K562 (cell line): ENCODE results near the gene PGGHG. TPM values are rescaled to one million over a fixed set of nuclear protein-coding genes. Genes with fewer than 3 reads are reported as not detected.
"Not testable (repeated sequence)": the region's sequence is repeated elsewhere in the genome, so short reads cannot be mapped to it uniquely, and the experiment has no call there.

ENCODE experiments used
- ATAC-seq: fragments of 200-7000 bp; cut with Tn5 transposase; 3 replicates; pipeline ENCODE4 v1.9.1; 2020; ENCODE audit warnings: moderate library complexity
- BruUV-seq: library from RNA; stranded (reverse); fragments of 400-500 nt; replicated peaks from 2 replicates; lab custom pipeline; 2021; lab: Mats Ljungman, UMichigan
- CTCF ChIA-PET: fragments of 300-600 bp; formaldehyde crosslinking; extraction: SDS; loops from one replicate; lab custom pipeline; 2021; ENCODE audit warnings: low intra/inter-chr PET ratio; lab: Yijun Ruan, JAX
- POLR2A ChIA-PET: fragments of 300-600, 350-650 bp; sonication (Branson Sonifier 250); formaldehyde crosslinking; extraction: SDS; loops from one replicate; lab custom pipeline; 2021; ENCODE audit warnings: antibody characterized with exemption, inconsistent platforms; lab: Yijun Ruan, JAX
- DNase-seq, 4 experiments: peaks; one replicate each; pipeline versions ENCODE4 v3.0.0 to v3.0.0-alpha.2; 2011 to 2018; ENCODE audit warnings: low spot score in 3 of 4, mixed read lengths in 3 of 4; ENCODE audit errors: extremely low read depth in 1 of 4
- FAIRE-seq: peaks from 2 replicates; lab custom pipeline; 2011; peaks lifted over from hg19 to GRCh38; lab: Jason Lieb, UNC
- H2AFZ ChIP-seq: 2 replicates; pipeline ENCODE4 v1.6.0; 2011; ENCODE audit warnings: low read depth, low read length, control low read depth, inconsistent platforms
- H3K27ac ChIP-seq: fragments of 200-600 bp; 3 replicates; pipeline ENCODE4 v1.8.0; 2011; ENCODE audit warnings: low read depth, mild to moderate bottlenecking, control low read depth, inconsistent platforms, low read length, moderate library complexity, mixed read lengths; ENCODE audit errors: extremely low read depth
- H3K27me3 ChIP-seq, 2 experiments: fragments of 300-600 bp in 1 of 2; 2 replicates in 1 of 2; 3 replicates in 1 of 2; pipeline versions ENCODE4 v1.6.0 to v1.8.0; 2011; ENCODE audit warnings: inconsistent platforms in 2 of 2, low read length in 2 of 2, mild to moderate bottlenecking in 1 of 2, mixed read lengths in 1 of 2, moderate library complexity in 1 of 2; ENCODE audit not compliant: control insufficient read depth in 2 of 2, insufficient read depth in 2 of 2
- H3K36me3 ChIP-seq: fragments of 300-600 bp; 3 replicates; pipeline ENCODE4 v1.8.0; 2011; ENCODE audit warnings: mild to moderate bottlenecking, low read length, inconsistent platforms; ENCODE audit not compliant: control insufficient read depth, insufficient read depth
- H3K4me1 ChIP-seq, 2 experiments: fragments of 200-600 bp in 1 of 2; replicated peaks in 1 of 2; 2 replicates in 1 of 2; 3 replicates in 1 of 2; pipeline versions ENCODE4 v1.5.1 to v1.8.0; 2011; ENCODE audit warnings: inconsistent platforms in 2 of 2, low read length in 2 of 2, mild to moderate bottlenecking in 1 of 2, mixed read lengths in 1 of 2, moderate library complexity in 1 of 2; ENCODE audit not compliant: control insufficient read depth in 2 of 2, insufficient read depth in 2 of 2
- H3K4me2 ChIP-seq: 2 replicates; pipeline ENCODE4 v1.6.1; 2011; ENCODE audit warnings: low read length, control low read depth, inconsistent platforms, mixed read lengths; ENCODE audit not compliant: insufficient read depth
- H3K4me3 ChIP-seq: fragments of 200-600 bp; sonication (generic), shearing (Covaris generic); 2 replicates; pipeline ENCODE4 v1.5.1; 2016; ENCODE audit warnings: control low read depth, inconsistent platforms
- H3K79me2 ChIP-seq: fragments of 200-600 bp; 3 replicates; pipeline ENCODE4 v1.8.0; 2011; ENCODE audit warnings: low read length, inconsistent platforms; ENCODE audit not compliant: control insufficient read depth, insufficient read depth
- H3K9ac ChIP-seq, 2 experiments: 2 replicates each; pipeline versions ENCODE4 v1.6.0 to v1.6.1; 2011; ENCODE audit warnings: low read depth in 2 of 2, low read length in 2 of 2, control low read depth in 1 of 2, inconsistent platforms in 1 of 2, mild to moderate bottlenecking in 1 of 2, mixed read lengths in 1 of 2; ENCODE audit not compliant: insufficient read depth in 1 of 2
- H3K9me1 ChIP-seq: one replicate; pipeline ENCODE4 v1.6.0; 2011; ENCODE audit warnings: inconsistent platforms, mild to moderate bottlenecking, low read length, moderate library complexity; ENCODE audit not compliant: control insufficient read depth, insufficient read depth
- H3K9me3 ChIP-seq: replicated peaks from 2 replicates; pipeline ENCODE4 v1.5.1; 2011; ENCODE audit warnings: low read depth, low read length, inconsistent platforms; ENCODE audit not compliant: control insufficient read depth, insufficient read depth
- H4K20me1 ChIP-seq: replicated peaks from 2 replicates; pipeline ENCODE4 v1.6.1; 2011; ENCODE audit warnings: low read length, inconsistent platforms, mixed read lengths; ENCODE audit not compliant: control insufficient read depth, insufficient read depth
- TFAP4 ChIP-seq: sonication (generic); formaldehyde crosslinking; IDR thresholded peaks from 2 replicates; pipeline ENCODE4 v1.8.0; 2022; ENCODE audit warnings: missing genetic modification reagents, mild to moderate bottlenecking, moderate library complexity, borderline replicate concordance
- ZBTB7A ChIP-seq: IDR thresholded peaks from 2 replicates; pipeline ENCODE4 v1.6.1; 2011; ENCODE audit warnings: low read depth, mild to moderate bottlenecking, low read length, moderate library complexity, borderline replicate concordance; ENCODE audit not compliant: control insufficient read depth
- WGBS: fragments of 100-300 bp; shearing (Covaris generic); methylation state at CpG from one replicate; pipeline ENCODE4 v1.1.6; 2016; ENCODE audit warnings: low coverage, mixed read lengths; ENCODE audit not compliant: insufficient coverage; ENCODE audit errors: missing lambda C conversion rate; 5-methylcytosine and 5-hydroxymethylcytosine counted together
- in situ Hi-C: fragments of 300-500 bp; cut with MboI; formaldehyde crosslinking; loops from 4 replicates; pipeline ENCODE4 v1.15.0; 2018; ENCODE audit warnings: inconsistent platforms, mixed read lengths
- intact Hi-C: fragments of 100-400 bp; cut with micrococcal nuclease; formaldehyde crosslinking; loops from 2 replicates; pipeline ENCODE4 v1.14.2; 2022
- polyA plus RNA-seq, 8 experiments: library from polyadenylated mRNA; depleted of rRNA in 4 of 8; stranded (reverse) in 5 of 8; unstranded in 3 of 8; fragments of >200 nt; fragmentation: Nextera tagmentation in 2 of 8; fragmentation: Illumina TruSeq in 1 of 8; extraction: Ambion mirVana in 2 of 8; extraction: Trizol in 1 of 8; gene quantifications; 2 replicates each; pipeline versions ENCODE4 v1.2.1 to v1.2.3, GENCODE V29; 2011 to 2014; ENCODE audit warnings: inconsistent platforms in 1 of 8, missing spikeins in 1 of 8
- total RNA-seq, 7 experiments: library from RNA; depleted of rRNA in 6 of 7; stranded (reverse); fragments of >200 nt in 6 of 7; fragmentation: Illumina TruSeq in 2 of 7; extraction: Trizol in 2 of 7; gene quantifications; 2 replicates each; pipeline versions ENCODE4 v1.2.1 to v1.2.3, GENCODE V29; 2011 to 2021; ENCODE audit warnings: low replicate concordance in 1 of 7

Gene PGGHG
- total and polyA plus RNA-seq, 9 of the 15 experiments (the other 6 are each of a cell fraction or from before 2014, with no cell fraction given): 0.38 to 85.1 (median 18.1) TPM

GRCh38 chr11:309979-310572 is 21.1 kb downstream of the PGGHG start:
- POLR2A ChIA-PET: interaction anchor here (0.6 to 1.5 kb wide), 3 partner anchors 8 to 59 kb away, joined by 4 to 9 read pairs (median 6); no protein-coding TSS in a partner anchor

DNA sequence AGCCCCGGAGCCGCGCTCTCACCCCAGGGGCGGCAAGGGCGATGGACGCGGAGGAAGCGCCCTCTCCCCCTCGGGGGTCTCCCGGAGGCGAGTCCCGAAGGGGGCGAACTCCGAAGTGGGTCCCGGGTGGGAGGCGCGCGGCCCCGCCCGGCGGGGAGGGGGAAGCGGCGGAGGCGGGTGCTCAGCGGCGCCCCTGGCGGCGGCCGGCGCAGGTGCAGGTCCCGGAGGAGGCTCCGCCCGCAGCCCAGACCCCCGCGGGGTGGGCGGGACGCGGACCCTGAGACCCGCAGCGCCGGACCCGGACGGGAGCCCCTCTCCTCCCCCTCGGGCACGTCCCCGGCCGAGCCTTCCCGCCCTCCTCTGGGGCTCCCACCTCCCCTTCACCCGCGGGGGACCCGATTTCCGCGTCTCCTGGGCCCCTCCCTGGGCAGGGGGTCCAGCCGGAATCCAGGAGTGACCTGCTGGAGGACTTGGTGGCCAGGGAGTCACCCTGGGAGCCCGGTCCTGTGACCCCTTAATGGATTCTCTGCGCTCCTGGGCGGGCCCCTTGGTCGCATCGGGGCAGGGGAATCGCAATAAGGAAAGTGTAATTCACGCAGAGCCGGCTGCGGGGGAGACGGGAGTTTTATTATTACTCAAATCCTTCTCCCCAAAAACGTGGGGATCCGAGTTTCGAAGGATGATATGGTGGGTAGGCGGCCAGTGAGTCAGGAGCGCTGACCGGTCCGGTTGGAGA is 22.3 kb downstream of the PGGHG start:
- peak; percentile 47 for ATAC-seq
- H3K4me1 ChIP-seq: peaks cover 27 to 53% of the 10 kb centered on the region in 2 experiments

More at GRCh38 chr11:309979-310572, 21.1 kb downstream of the PGGHG start:
- Histone ChIP-seq H3K79me2 (peaks cover 56% of the 10 kb centered on the region), H3K4me1 (peaks cover 38 to 43% of the 10 kb centered on the region in 2 experiments), H3K4me3 (peak overlapping the region; percentile 45), H3K9ac (peak overlapping the region; percentile 65 to 90), H3K27ac (peak overlapping the region; percentile 67; the same call in 2 of the 3 replicates), H3K4me2 (peak overlapping the region; percentile 74)
- intact Hi-C loops: loop anchor here (5.0 kb wide), 1 partner anchor 43 kb away; no protein-coding TSS in a partner anchor
- H3K36me3 ChIP-seq, DNase-seq, BruUV-seq, FAIRE-seq, H4K20me1 ChIP-seq, CTCF ChIA-PET, H3K9me1 ChIP-seq, H3K27me3 ChIP-seq, H2AFZ ChIP-seq, H3K9me3 ChIP-seq: not testable (repeated sequence)
- in situ Hi-C loops: loop anchor here (5.0 kb wide), 1 partner anchor 42 kb away; no protein-coding TSS in a partner anchor
- peak; percentile 43; the same call in 1 of the 2 replicates for TF ChIP-seq TFAP4 (CRISPR knock-in tag)
- TF ChIP-seq ZBTB7A: peak; percentile 27; the same call in 1 of the 2 replicates
- WGBS: 13% methylated on average over 5 of the region's 18 CpGs
- peak; percentile 2; the same call in 2 of the 3 replicates for ATAC-seq

More for the DNA sequence above, 22.3 kb downstream of the PGGHG start:
- Histone ChIP-seq H3K27ac (peak overlapping the region; percentile 87), H3K4me2 (peak overlapping the region; percentile 95), H2AFZ (peak overlapping the region; percentile 45; the same call in 1 of the 2 replicates), H3K79me2 (peaks cover 67% of the 10 kb centered on the region), H3K9ac (peak overlapping the region; percentile 0 to 82; a peak in 3 of 4 replicates), H3K36me3 (peaks cover 17% of the 10 kb centered on the region; the same call in 1 of the 3 replicates), H3K4me3 (peak overlapping the region; percentile 17; the same call in 1 of the 2 replicates)
- H3K9me1 ChIP-seq, BruUV-seq, DNase-seq, H3K9me3 ChIP-seq, CTCF ChIA-PET, H4K20me1 ChIP-seq, H3K27me3 ChIP-seq: not testable (repeated sequence)
- POLR2A ChIA-PET: interaction anchor here (0.6 to 2.1 kb wide), 2 partner anchors 16 to 450 kb away, joined by 3 to 9 read pairs; no protein-coding TSS in a partner anchor
- 0% methylated on average over 5 of the region's 71 CpGs for WGBS
- in situ Hi-C loops (loop anchor here (5.0 kb wide), 1 partner anchor 41 kb away; no protein-coding TSS in a partner anchor), intact Hi-C loops (loop anchor here (5.0 kb wide), 1 partner anchor 44 kb away; no protein-coding TSS in a partner anchor)
- FAIRE-seq: peak; percentile 56
